EH (cell line): ENCODE results near the gene CSDE1.
"Not testable (repeated sequence)": the region's sequence is repeated elsewhere in the genome, so short reads cannot be mapped to it uniquely, and the experiment has no call there.

Source experiments
- DNase-seq: peaks from one replicate; pipeline ENCODE4 v3.0.0-alpha.2; 2015; ENCODE audit warnings: low read depth

The CSDE1 gene

DNA sequence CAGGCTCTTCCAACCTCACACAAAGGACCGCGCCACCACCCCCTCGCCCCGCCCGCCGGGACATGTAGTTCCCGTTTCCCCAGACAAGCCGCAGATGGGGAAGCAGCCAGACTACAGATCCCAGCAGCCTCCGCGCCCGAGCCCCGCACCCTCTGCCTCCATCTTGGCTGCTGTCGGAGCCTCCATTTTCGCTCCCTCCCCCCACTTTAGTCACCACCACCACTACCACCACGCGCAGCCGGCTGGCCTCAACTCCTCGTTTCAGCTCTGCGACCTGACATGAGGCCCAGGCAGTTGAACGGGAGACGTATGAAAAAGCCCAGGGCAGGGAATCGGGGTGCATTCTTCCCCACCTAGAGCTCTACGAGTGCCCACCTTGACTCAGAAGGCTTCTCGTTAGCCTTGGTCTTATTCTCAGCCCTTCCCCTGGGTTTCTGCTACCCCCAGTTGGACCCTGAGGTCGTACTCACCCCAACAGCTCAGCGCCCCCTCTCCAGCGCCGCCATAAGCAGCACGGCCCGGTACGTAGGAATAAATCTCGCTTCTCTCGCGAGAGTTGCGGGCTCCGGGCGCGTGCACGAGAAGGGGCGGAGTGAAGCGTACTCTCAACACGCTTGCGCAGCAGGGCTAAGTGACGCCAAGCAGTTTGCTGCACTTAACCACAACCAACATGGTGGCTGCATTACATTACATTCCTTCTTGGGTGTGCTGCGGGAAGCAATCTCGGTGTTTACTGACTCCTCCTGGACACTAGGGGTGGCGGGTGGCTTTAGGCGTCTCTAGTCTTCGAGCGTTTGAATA lies at the start of gene CSDE1:
Gene CSDE1, minus strand, starts transcription at position 530 of the 801 bp plus-strand sequence. CDS start 18,094 bp downstream, outside the sequence.
- peak; percentile 98 for DNase-seq

DNA sequence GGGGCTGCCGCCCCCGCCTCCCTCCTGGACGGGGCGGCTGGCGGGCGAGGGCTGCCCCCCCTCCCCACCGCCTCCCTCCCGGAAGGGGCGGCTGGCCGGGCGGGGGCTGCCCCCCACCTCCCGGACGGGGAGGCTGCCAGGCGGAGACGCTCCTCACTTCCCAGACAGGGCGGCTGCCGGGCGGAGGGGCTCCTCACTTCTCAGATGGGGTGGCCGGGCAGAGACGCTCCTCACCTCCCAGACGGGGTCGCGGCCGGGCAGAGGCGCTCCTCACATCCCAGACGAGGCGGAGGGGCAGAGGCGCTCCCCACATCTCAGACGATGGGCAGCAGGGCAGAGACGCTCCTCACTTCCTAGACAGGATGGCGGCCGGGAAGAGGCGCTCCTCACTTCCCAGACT lies 46.7 kb upstream of the CSDE1 start:
- not testable (repeated sequence) for DNase-seq

- DNase-seq: no peak
Observed at GRCh38 chr1:114803001-114803400, 45.2 kb upstream of the CSDE1 start.

GRCh38 chr1:114794038-114794437 lies 36.3 kb upstream of the CSDE1 start:
- no peak for DNase-seq

DNA sequence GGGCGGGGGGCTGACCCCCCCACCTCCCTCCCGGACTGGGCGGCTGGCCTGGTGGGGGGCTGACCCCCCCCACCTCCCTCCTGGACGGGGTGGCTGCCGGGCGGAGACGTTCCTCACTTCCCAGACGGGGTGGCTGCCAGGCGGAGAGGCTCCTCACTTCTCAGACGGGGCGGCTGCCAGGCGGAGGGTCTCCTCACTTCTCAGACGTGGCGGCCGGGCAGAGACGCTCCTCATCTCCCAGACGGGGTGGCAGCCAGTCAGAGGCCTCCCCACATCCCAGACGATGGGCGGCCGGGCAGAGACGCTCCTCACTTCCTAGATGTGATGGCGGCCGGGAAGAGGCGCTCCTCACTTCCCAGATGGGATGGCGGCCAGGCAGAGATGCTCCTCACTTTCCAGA lies 32.8 kb upstream of the CSDE1 start:
- DNase-seq: not testable (repeated sequence)

DNA sequence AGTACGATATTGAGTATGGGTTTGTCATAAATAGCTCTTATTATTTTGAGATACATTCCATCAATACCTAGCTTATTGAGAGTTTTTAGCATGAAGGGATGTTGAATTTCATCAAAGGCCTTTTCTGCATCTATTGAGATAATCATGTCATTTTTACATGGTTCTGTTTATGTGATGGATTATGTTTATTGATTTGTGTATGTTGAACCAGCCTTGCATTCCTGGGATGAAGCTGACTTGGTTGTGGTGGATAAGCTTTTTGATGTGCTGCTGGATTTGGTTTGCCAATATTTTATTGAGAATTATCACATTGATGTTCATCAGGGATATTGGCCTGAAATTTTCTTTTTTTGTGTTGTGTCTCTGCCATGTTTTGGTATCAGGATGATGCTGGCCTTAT lies 28.7 kb upstream of the CSDE1 start:
- not testable (repeated sequence) for DNase-seq

DNA sequence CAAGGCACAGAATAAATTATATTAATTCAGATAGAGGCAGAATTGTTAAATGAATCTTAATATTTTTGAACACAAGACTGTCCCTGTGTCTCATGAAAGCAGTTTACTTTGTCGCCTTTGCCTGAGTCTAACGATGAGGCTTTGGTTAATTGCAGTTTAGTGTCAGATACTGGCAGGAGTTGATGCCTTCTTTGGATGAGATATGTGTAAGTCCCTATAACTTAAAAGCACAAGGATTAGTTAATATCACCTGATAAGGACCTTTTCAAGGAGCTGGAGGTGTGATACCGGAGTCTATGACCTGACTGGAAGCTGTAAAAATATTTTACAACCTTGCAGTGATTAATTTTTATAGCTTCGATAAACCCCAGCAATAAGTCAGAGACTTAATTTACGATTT lies 24.7 kb upstream of the CSDE1 start:
- no peak for DNase-seq

DNA sequence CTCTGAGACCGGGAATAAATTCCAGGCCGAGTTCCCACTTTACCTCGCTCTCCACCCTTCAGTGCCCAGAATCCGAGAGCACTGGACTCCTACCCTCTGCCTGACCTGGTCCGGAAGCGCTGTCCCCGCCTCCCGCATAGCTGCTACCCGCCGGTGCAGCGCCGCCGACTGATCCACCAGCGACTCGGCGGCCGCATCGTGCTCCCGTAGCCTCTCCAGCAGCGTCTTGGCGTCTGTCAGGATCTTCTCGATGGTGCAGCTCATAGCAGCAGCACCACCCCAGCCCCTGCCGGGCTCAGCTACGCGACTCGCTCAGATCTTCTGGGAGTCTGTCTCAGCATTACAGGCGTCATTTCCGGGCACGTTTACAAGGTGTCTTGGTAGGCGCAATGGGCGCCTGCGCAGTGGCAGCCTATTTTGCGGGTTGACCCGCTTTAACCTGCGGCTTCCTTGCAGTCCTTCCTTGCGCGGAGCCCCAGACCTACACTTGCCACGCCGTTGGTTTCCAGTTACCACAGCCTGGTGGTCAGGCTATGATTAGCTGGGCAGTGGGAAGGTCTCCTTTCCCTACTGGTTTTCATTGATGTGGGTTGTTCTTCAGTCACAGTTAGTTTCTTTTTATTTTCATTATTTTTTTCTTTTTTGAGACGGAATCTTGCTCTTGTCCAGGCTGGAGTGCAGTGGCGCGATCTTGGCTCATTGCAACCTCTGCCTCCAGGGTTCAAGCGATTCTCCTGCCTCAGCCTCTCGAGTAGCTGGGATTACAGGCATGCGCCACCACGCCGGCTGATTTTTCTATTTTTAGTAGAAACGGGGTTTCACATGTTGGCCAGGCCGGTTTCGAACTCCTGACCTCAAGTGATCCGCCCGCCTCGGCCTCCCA lies 22.8 kb upstream of the CSDE1 start, which contains the start of gene SIKE1:
Gene SIKE1, minus strand, starts transcription at position 342 of the 883 bp plus-strand sequence. Its CDS starts 78 bp downstream, at position 264.
- DNase-seq: peak; percentile 94

DNA sequence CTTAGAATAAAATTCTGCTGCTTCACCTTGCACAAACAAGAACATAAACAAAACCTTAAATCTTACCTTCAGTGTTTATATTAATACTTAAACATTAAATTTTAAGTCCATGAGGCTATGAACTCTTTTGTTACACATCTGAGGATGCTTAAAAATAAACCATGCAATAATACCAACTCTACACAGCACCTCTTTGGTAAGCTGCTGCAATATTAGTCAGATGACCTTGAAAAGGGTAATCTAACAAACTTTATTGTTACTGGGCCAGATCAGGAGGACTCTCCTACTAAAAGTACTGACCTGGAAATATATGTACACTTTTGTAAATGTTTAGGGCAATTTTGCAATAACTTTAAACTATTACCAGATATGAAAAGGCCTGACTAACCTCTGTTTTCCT lies 21.9 kb upstream of the CSDE1 start:
- DNase-seq: no peak

- DNase-seq: not testable (repeated sequence)
Observed at GRCh38 chr1:114776726-114777125, 18.9 kb upstream of the CSDE1 start.

GRCh38 chr1:114771992-114772391 lies 14.2 kb upstream of the CSDE1 start:
- DNase-seq: no peak

- DNase-seq: no peak
Observed at GRCh38 chr1:114770989-114771388, 13.2 kb upstream of the CSDE1 start.

- DNase-seq: no peak
Observed at GRCh38 chr1:114764689-114765088, 6.9 kb upstream of the CSDE1 start.

DNA sequence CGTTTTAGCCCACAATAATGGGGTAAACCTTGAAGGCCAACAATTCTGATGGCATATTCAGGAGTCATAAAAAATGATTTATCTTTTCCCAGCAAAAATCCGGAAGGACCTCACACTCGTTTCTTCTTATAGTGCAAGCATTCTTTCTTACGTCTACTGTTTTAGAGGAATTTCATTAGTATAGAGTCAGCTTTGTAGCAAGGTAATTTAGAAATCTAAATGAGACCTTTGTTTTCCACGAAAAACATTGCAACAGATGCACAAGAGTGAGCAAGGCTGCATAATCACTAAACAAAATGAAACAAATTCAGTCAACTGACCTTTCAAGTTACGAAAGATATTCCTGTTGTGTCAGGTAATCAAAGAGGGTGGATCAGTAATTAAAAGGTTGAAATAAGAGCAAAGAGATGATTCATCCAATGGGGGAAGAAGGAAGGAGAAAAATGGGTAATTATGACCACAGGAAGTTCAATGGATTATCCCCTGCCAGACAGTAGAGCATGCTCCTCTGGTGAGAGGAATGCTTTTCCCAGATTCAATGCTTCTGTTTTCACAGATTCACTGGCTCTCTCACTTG lies 560 bp upstream of the CSDE1 start:
- DNase-seq: peak; percentile 31

GRCh38 chr1:114756949-114757454 lies 782 bp downstream of the CSDE1 start:
- peak; percentile 61 for DNase-seq

DNA sequence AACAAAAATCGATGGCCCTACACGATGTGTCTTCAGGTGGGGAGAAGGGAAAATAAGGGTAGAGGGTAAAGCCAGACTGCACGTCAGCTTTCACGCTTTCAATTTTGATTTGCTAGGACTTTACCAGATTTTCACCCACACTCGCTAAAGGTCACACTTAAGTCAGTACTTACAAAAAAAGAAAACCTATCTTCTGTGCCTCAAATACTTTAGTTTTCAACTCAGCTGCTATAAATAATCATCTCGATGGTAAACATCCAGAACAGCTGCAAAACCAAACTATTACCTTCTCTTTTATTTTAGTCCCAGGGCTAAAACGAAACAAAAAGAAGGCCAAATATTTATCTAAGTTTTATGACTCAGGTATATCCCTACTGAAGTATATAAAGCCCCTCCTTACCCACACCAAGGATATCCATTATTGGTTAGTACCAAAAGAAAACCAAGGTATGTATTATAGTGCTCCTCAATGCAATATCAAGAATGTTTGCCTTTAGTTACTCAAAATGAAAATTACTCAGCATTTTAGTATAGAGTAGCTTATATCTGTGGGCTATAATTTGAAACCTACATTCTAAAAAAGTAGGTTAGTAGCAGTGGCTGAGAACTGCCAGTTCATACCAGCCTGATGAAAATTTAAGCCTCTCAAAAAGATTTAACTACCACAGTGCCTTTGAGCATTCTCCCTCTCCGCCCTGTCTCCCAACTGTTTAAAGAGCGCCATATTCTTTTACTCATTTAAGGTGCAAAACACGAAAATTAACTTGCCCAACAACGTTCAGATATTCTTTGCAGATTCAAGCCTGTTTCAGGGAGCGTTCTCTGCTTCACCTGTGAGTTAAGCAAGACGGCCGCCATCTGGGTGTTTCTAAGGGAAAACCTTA lies 1.5 kb downstream of the CSDE1 start:
- no peak for DNase-seq

DNA sequence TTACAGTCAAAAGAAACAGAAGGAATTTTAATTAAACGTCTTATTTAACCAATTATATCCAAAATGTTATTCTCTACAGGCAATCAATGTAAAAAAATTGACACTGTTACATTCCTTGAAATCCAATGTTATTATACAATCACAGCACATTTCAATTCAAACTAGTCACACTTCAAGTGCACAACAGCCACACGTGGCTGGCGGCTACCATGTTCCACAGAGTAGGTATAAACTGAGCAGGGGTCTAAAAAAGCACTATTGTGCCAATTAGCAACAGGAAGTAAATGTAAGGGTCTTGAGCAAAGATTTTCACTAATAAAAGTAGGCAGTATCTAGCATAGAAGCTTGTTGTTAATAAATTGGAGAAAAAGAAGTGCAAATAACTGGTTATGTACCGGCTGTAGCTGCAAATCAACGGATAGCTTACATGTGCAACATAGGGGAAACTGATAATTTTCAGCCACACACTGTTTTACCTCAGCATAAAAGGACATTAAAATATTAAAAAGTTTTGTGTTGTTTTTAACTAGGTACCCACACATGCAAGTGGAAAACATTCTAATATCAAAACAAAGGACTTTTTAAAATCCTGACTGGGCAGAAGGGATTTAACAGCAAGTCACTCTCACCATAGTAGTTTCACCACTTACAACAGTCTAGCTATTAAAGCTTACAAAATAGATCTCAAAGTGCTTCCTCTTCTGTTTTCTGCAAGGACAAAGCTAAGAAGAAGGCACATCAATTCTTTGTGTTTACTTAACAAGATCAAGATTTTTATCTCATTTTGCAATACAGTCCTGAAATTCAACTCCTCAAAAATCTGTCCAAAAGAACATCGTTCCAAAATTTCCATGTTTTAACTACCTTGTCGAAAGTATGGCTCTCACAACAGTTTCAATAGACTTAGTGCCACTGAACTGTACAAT lies 2.5 kb downstream of the CSDE1 start:
- DNase-seq: peak; percentile 36

- not testable (repeated sequence) for DNase-seq
Observed at GRCh38 chr1:114753702-114754101, 4.1 kb downstream of the CSDE1 start.

DNA sequence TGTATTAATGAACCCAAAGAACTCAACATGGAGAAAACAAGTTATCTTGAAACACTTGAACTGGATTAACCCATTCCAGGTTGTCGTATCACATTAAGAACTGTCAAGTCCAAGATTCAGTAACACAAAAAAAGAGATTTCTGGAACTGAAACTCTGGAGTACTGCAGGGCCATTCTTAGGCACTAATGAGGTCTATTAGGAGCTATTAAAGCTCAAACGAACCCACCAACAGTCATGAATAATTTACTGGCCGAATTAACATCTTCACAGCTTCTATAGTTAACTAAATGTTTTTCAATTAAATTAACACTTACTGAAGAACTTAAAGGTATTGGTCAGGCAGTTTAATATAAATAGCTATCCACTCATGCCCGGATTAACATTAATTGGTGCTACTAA lies 4.6 kb downstream of the CSDE1 start:
- DNase-seq: no peak

GRCh38 chr1:114750780-114751179 lies 7.0 kb downstream of the CSDE1 start:
- DNase-seq: no peak
